ENCODE data around the gene POU2F2. TPM values are rescaled to one million over a fixed set of nuclear protein-coding genes. Genes with fewer than 3 reads are reported as not detected.

POU2F2 gene
- total and polyA plus RNA-seq, 9 of the 15 experiments (the other 6 are each of a cell fraction or from before 2014, with no cell fraction given), result 0.03 to 0.68 (median 0.14) TPM

DNA sequence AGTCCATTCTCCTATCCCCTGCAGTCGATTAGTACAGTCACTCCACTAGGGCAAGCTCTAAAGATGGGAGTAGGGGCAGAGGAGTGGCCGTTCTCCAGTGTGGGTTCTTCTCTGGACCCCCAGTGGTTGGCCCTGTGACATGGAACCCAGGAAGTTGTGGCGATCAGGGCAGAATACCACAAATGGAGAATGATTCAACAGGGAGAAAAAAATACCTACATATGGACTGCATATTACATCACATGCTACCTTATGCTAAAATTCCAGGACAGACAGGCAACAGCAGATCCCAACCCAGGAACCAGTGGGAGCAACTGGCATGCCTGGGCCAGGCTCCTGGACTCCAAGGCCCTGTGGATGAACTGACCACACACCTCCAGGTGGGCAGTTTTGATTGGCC is 20.4 kb downstream of the POU2F2 start:
- Histone ChIP-seq H3K79me2 (ENCODE audit: control insufficient read depth, insufficient read depth, low read length) (no peaks in the 10 kb centered on the region), H3K4me3 (no peak overlapping the region), H3K27ac (ENCODE audit: extremely low read depth, low read depth, low read length) (no peak overlapping the region), H3K36me3 (ENCODE audit: control insufficient read depth, insufficient read depth, low read length) (no peaks in the 10 kb centered on the region), H3K4me2 (ENCODE audit: insufficient read depth, low read length) (no peak overlapping the region), H3K9me3 (replicated peaks; ENCODE audit: control insufficient read depth, insufficient read depth, low read depth, low read length) (no peaks in the 10 kb centered on the region), H4K20me1 (replicated peaks; ENCODE audit: control insufficient read depth, insufficient read depth, low read length) (0 out of 2 replicates have a peak, but pooled peaks cover 10% of the 10 kb centered on the region), H3K9me1 (ENCODE audit: control insufficient read depth, insufficient read depth, low read length) (no peaks in the 10 kb centered on the region), H2AFZ (ENCODE audit: low read depth, low read length) (no peak overlapping the region), H3K4me1 (replicated peaks in 1 of 2; ENCODE audit: control insufficient read depth in 2 of 2, insufficient read depth in 2 of 2, low read length in 2 of 2) (peaks cover 0 to 5% of the 10 kb centered on the region in 2 experiments; a peak in 2 of 5 replicates), H3K27me3 (ENCODE audit: control insufficient read depth in 2 of 2, insufficient read depth in 2 of 2, low read length in 2 of 2) (peaks cover 13 to 39% of the 10 kb centered on the region in 2 experiments), H3K9ac (ENCODE audit: insufficient read depth in 1 of 2, low read depth in 2 of 2, low read length in 2 of 2) (no peak overlapping the region)
- FAIRE-seq (no peak), ATAC-seq (no peak), DNase-seq (ENCODE audit: extremely low read depth in 1 of 4, low spot score in 3 of 4) (no peak)
- WGBS (ENCODE audit: insufficient coverage, low coverage, missing lambda C conversion rate), result 13% methylated on average over 3 of the region's 3 CpGs
- TF ChIP-seq NFIX (CRISPR knock-in tag; IDR thresholded peaks at IDR 0.05; ENCODE audit: low read depth) (no peak), MCM7 (IDR thresholded peaks at IDR 0.05) (no peak)
- in situ Hi-C loops (cut with MboI) (loop anchor here (25.0 kb wide), 1 partner anchor 425 kb away; the partner anchor contains the start of gene CEACAM1), intact Hi-C loops (cut with micrococcal nuclease) (no loop called here)
- CTCF ChIA-PET (ENCODE audit: low intra/inter-chr PET ratio), result no interaction called here
- no TSS peak for BruUV-seq (replicated peaks)
- POLR2A ChIA-PET, result interaction anchor here (0.9 kb wide), 1 partner anchor 35 kb away, joined by 3 read pairs; no protein-coding TSS in a partner anchor

GRCh38 chr19:42111384-42111783 is 20.9 kb downstream of the POU2F2 start:
- Histone ChIP-seq H3K9me3 (replicated peaks; ENCODE audit: control insufficient read depth, insufficient read depth, low read depth, low read length) (no peaks in the 10 kb centered on the region), H3K27ac (ENCODE audit: extremely low read depth, low read depth, low read length) (no peak overlapping the region), H3K4me2 (ENCODE audit: insufficient read depth, low read length) (no peak overlapping the region), H3K79me2 (ENCODE audit: control insufficient read depth, insufficient read depth, low read length) (no peaks in the 10 kb centered on the region), H3K4me3 (no peak overlapping the region), H3K9me1 (ENCODE audit: control insufficient read depth, insufficient read depth, low read length) (no peaks in the 10 kb centered on the region), H4K20me1 (replicated peaks; ENCODE audit: control insufficient read depth, insufficient read depth, low read length) (0 out of 2 replicates have a peak, but pooled peaks cover 9% of the 10 kb centered on the region), H3K27me3 (ENCODE audit: control insufficient read depth in 2 of 2, insufficient read depth in 2 of 2, low read length in 2 of 2) (peaks cover 9 to 35% of the 10 kb centered on the region in 2 experiments), H3K4me1 (replicated peaks in 1 of 2; ENCODE audit: control insufficient read depth in 2 of 2, insufficient read depth in 2 of 2, low read length in 2 of 2) (peaks cover 0 to 5% of the 10 kb centered on the region in 2 experiments; a peak in 2 of 5 replicates), H3K36me3 (ENCODE audit: control insufficient read depth, insufficient read depth, low read length) (no peaks in the 10 kb centered on the region), H3K9ac (ENCODE audit: insufficient read depth in 1 of 2, low read depth in 2 of 2, low read length in 2 of 2) (no peak overlapping the region), H2AFZ (ENCODE audit: low read depth, low read length) (no peak overlapping the region)
- ChIA-PET POLR2A (interaction anchor here (0.7 to 0.9 kb wide), 3 partner anchors 34 to 304 kb away, joined by 3 read pairs; no protein-coding TSS in a partner anchor), CTCF (ENCODE audit: low intra/inter-chr PET ratio) (no interaction called here)
- intact Hi-C loops (cut with micrococcal nuclease) (no loop called here), in situ Hi-C loops (cut with MboI) (loop anchor here (25.0 kb wide), 1 partner anchor 426 kb away; the partner anchor contains the start of gene CEACAM1)
- WGBS (ENCODE audit: insufficient coverage, low coverage, missing lambda C conversion rate), result 0% methylated on average over 1 of the region's 1 CpG
- no peak for TF ChIP-seq JUND (IDR thresholded peaks at IDR 0.05; ENCODE audit: borderline replicate concordance, low read depth, low read length)
- TF ChIP-seq JUND (tag; IDR thresholded peaks at IDR 0.05; ENCODE audit: borderline replicate concordance, low read depth, low read length), result no peak
- no peak for TF ChIP-seq NBN (IDR thresholded peaks at IDR 0.05; ENCODE audit: low read depth)
- TF ChIP-seq FOXA1 (IDR thresholded peaks at IDR 0.05; ENCODE audit: borderline replicate concordance), result no peak
- TF ChIP-seq CREB1 (IDR thresholded peaks at IDR 0.05), result no peak
- no peak for TF ChIP-seq CREB1 (CRISPR knock-in tag; IDR thresholded peaks at IDR 0.05)
- TF ChIP-seq TBL1XR1 (IDR thresholded peaks at IDR 0.05; ENCODE audit: low read length in 2 of 2), result no peak
- no peak for TF ChIP-seq SRF (CRISPR knock-in tag; IDR thresholded peaks at IDR 0.05)
- no peak for TF ChIP-seq ZNF316 (IDR thresholded peaks at IDR 0.05)
- TF ChIP-seq MTA3 (IDR thresholded peaks at IDR 0.05; ENCODE audit: borderline replicate concordance), result no peak
- TF ChIP-seq ARHGAP35 (IDR thresholded peaks at IDR 0.05; ENCODE audit: partially characterized antibody), result no peak
- TF ChIP-seq ZNF830 (CRISPR knock-in tag; IDR thresholded peaks at IDR 0.05), result no peak
- no peak for TF ChIP-seq LEF1 (IDR thresholded peaks at IDR 0.05)
- no peak for TF ChIP-seq MTA2 (IDR thresholded peaks at IDR 0.05; ENCODE audit: low read depth)
- TF ChIP-seq MNT (conservative IDR thresholded peaks at IDR 0.05), result no peak
- TF ChIP-seq DIDO1 (tag; IDR thresholded peaks at IDR 0.05; ENCODE audit: low read depth), result no peak
- DNase-seq (ENCODE audit: extremely low read depth in 1 of 4, low spot score in 3 of 4) (no peak), FAIRE-seq (no peak), ATAC-seq (no peak)
- BruUV-seq (replicated peaks), result no TSS peak

All from K562 (cell line).